Occipital lobe (tissue), 2 donors: ENCODE measurements around the gene VPS11. TPM values are rescaled to one million over a fixed set of nuclear protein-coding genes. Genes with fewer than 3 reads are reported as not detected.

Source experiments
- DNase-seq: peaks from one replicate; lab custom pipeline; 2025; lab: John Stamatoyannopoulos, UW
- total RNA-seq: library from RNA; depleted of rRNA; stranded (reverse); fragments of >200 nt; gene quantifications from one replicate; pipeline ENCODE4 v1.2.3, GENCODE V29; 2014

VPS11 gene
- total RNA-seq, 1 donor from 2014 or later, result 22.1 TPM

DNA sequence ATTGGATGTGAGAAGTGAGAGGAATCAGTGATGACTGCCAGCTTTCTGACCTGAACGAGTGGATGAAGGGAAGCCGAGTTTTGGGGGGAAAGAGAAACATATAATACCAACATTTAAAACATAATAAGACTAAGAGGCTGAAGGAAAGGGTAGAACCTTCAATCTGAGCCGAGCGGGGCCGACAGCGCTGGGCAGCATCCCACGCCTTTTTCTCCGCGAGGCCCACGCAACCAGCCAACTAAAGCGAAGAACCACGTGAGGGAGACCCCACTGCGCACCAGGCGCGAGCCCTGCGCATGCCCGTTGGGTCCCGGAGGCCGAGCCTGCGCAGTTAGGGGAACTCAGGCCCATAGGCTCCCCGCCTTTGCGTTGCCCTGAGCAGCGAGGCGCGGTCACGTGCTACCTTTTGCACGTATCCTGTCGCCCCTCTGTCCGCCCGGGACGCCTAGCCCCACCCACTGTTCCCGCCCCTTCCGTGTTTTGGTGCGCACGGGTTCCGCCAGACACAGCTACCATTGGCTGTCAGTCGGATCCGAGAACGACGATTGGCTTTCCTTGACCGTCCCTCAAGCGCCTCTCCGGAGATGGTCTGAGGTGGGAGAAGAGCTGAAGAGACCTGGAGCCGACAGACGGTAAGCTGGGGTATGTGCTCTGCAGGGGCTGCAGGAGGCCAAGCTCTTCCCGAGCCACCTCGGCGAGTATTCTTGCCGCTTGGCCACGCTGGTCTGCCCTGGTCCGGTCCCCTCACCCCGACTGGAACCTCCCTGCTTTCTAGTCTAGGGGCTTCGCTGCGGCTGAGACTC lies 53.6 kb downstream of the VPS11 start, which contains the start of gene HINFP:
HINFP (plus strand) TSS at position 573 of the 803 bp plus-strand sequence. CDS start 5,365 bp downstream, outside the sequence.
- DNase-seq, result peak; percentile 100

DNA sequence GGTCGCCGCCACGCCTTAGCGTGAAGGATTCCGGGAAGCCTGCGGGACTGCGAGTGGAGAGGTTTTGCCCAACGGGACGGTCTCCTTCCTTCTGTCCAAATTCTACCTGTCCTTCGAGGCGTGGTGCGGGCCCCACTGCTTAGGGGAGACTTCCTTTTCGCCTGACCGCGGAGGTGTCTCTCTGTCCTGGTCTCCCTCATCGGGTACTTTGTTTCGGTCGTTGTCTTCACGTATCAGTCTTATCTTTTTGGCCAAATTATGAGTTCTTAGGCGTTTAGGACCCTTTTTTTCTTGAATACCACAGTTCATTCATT lies 54.1 kb downstream of the VPS11 start:
- no peak for DNase-seq

DNA sequence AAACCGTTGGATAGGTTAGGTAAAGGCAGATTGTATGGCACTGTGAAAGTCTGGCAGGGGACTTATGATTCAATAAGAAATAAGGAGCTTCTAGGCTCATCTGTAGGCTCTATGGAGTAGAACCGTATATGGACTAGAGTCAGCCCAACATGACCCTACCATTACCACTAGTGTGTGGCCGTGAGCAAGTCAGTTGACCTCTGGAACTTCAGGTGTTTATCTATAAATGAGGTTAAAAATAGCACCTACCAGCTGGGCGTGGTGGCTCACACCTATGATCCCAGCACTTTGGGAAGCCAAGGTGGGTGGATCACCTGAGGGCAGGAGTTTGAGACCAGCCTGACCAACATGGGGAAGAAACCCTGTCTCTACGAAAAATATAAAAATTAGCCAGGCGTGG lies 58.2 kb downstream of the VPS11 start:
- DNase-seq, result no peak

DNA sequence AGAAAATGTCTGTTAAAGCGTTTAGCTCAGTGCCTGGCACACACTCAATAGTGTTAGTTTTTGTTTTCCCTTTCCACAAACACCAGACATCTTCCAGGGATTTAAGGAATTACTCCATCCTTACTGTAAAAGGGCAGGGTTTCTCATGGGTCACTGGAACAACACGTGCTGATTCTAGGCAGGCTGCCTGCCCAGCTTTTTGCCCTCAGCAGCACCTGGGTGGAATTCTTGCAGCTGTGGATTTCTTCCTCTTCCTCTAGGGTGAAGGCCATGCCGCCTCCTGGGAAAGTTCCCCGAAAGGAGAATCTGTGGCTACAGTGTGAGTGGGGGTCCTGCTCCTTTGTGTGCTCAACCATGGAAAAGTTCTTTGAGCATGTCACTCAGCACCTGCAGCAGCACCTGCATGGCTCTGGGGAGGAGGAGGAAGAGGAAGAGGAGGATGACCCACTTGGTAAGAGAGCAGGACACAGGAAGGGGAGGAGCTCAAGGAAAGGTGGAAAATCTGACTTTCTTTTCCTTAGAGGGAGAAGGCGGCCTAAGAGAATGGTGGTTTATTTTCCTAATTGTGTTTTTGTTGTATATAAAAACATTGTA lies 59.2 kb downstream of the VPS11 start:
- DNase-seq, result no peak

DNA sequence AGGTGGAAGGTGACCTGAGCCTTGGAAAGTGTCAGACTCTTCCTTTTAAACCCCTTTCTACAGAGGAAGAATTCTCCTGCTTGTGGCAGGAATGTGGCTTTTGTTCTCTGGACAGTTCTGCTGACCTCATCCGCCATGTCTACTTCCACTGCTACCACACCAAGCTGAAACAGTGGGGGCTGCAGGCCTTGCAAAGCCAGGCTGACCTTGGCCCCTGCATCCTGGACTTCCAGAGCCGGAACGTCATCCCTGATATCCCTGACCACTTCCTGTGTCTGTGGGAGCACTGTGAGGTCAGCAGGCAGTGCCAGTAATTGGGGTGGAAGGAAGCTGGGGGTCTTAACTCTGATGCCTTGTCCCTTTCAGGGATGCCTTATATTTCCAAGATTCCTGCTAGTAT lies 63.0 kb downstream of the VPS11 start:
- DNase-seq, result no peak

Other genes with a start within 250 kb of the VPS11 start
- not detected for gene CXCR5, start 183.9 kb upstream of the VPS11 start, total RNA-seq
- 11.5 TPM for gene BCL9L, start 141.9 kb upstream of the VPS11 start, total RNA-seq
- gene UPK2, start 111.5 kb upstream of the VPS11 start, total RNA-seq, result not detected
- 0.31 TPM for gene FOXR1, start 96.1 kb upstream of the VPS11 start, total RNA-seq
- 31.0 TPM for gene CENATAC, start 69.7 kb upstream of the VPS11 start, total RNA-seq
- 705 TPM for gene RPS25, start 49.5 kb upstream of the VPS11 start, total RNA-seq
- gene TRAPPC4, start 49.1 kb upstream of the VPS11 start, total RNA-seq, result 63.9 TPM
- 9.5 TPM for gene SLC37A4, start 36.9 kb upstream of the VPS11 start, total RNA-seq
- gene HYOU1, start 10.6 kb upstream of the VPS11 start, total RNA-seq, result 37.0 TPM
- 2.0 TPM for gene HMBS, start 17.1 kb downstream of the VPS11 start, total RNA-seq
- 8.7 TPM for gene DPAGT1, start 34.0 kb downstream of the VPS11 start, total RNA-seq
- 7.6 TPM for gene C2CD2L, start 39.5 kb downstream of the VPS11 start, total RNA-seq
- gene HINFP, start 53.8 kb downstream of the VPS11 start, total RNA-seq, result 21.7 TPM
- 2.5 TPM for gene ABCG4, start 81.2 kb downstream of the VPS11 start, total RNA-seq
- 3.3 TPM for gene NLRX1, start 100.9 kb downstream of the VPS11 start, total RNA-seq
- not detected for gene NHERF4, start 117.7 kb downstream of the VPS11 start, total RNA-seq
- 12.0 TPM for gene CBL, start 138.5 kb downstream of the VPS11 start, total RNA-seq
- gene MCAM, start 249.3 kb downstream of the VPS11 start, total RNA-seq, result 10.6 TPM